ENCODE measurements around the gene PRDM2.

- TF ChIP-seq CTCF (conservative IDR thresholded peaks at IDR 0.05) (no peak), ZFX (IDR thresholded peaks at IDR 0.05) (no peak)
Observed at GRCh38 chr1:13757693-13758092, 57.7 kb downstream of the PRDM2 start.

Measured in C4-2B (cell line).